PFSK-1 (cell line): ENCODE measurements around the gene MYO7A.

ENCODE experiments used
- FOXP2 ChIP-seq: optimal IDR thresholded peaks from 2 replicates; pipeline ENCODE3; 2011; ENCODE audit warnings: borderline replicate concordance, control low read depth, inconsistent platforms; ENCODE audit not compliant: insufficient read depth; ENCODE audit errors: extremely low read length, extremely low read depth
- POLR2AphosphoS5 ChIP-seq: IDR thresholded peaks from 2 replicates; pipeline ENCODE4 v1.6.1; 2012; ENCODE audit warnings: low read depth, mild to moderate bottlenecking, control low read depth, low read length, moderate library complexity
- REST ChIP-seq, 2 experiments: IDR thresholded peaks; 2 replicates each; pipeline versions ENCODE4 v1.6.1 to v1.8.0; 2011 to 2012; ENCODE audit warnings: low read depth in 2 of 2, low read length in 2 of 2, control low read depth in 1 of 2, inconsistent platforms in 1 of 2, mild to moderate bottlenecking in 1 of 2, moderate library complexity in 1 of 2; ENCODE audit not compliant: insufficient read depth in 1 of 2
- SIN3A ChIP-seq: IDR thresholded peaks from 2 replicates; pipeline ENCODE4 v1.6.1; 2012; ENCODE audit warnings: mild to moderate bottlenecking, low read length, moderate library complexity, borderline replicate concordance; ENCODE audit not compliant: insufficient read depth
- TAF1 ChIP-seq: IDR thresholded peaks from 2 replicates; pipeline ENCODE4 v1.6.1; 2012; ENCODE audit warnings: low read length, control low read depth, borderline replicate concordance; ENCODE audit not compliant: insufficient read depth

The MYO7A gene

GRCh38 chr11:77093056-77093891 lies 34.8 kb upstream of the MYO7A start:
- TF ChIP-seq POLR2AphosphoS5 (no peak), TAF1 (no peak), FOXP2 (no peak), SIN3A (no peak), REST (IDR thresholded peaks at IDR 0.05; ENCODE audit: insufficient read depth in 1 of 2, low read depth in 2 of 2, low read length in 2 of 2) (no peak)

- TF ChIP-seq FOXP2 (no peak), SIN3A (no peak), REST (IDR thresholded peaks at IDR 0.05; ENCODE audit: insufficient read depth in 1 of 2, low read depth in 2 of 2, low read length in 2 of 2) (no peak)
Observed at GRCh38 chr11:77093987-77094840, 33.8 kb upstream of the MYO7A start.

GRCh38 chr11:77094841-77095365 lies 33.1 kb upstream of the MYO7A start:
- TF ChIP-seq TAF1: no peak
- no peak for TF ChIP-seq REST (IDR thresholded peaks at IDR 0.05; ENCODE audit: insufficient read depth in 1 of 2, low read depth in 2 of 2, low read length in 2 of 2)
- TF ChIP-seq SIN3A: no peak
- TF ChIP-seq POLR2AphosphoS5: no peak
- TF ChIP-seq FOXP2: no peak

- TF ChIP-seq POLR2AphosphoS5 (no peak), TAF1 (no peak), SIN3A (no peak), FOXP2 (no peak), REST (IDR thresholded peaks at IDR 0.05; ENCODE audit: insufficient read depth in 1 of 2, low read depth in 2 of 2, low read length in 2 of 2) (no peak)
Observed at GRCh38 chr11:77095551-77096490, 32.2 kb upstream of the MYO7A start.
